Measurements from ENCODE around the gene COPB1.

Gene COPB1

DNA sequence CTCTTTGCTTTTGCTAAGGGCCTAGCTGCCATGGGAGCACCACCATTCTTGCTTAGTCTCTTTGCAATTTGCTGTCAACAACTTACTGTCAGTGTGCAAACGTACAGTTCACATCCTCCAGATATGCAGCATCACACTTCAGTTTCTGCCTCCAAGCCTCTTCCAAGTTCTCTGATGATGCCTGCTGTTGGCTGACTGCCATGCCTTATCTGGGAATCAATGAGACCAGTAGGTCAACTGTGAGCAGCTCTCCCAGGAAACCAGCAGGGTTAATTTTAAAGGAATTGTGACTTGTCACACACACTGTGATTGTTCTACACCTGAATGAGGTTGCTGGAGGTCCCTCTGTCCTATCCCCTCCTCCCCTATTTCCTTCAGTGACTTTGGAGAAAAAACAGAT lies 56.0 kb downstream of the COPB1 start:
- TF ChIP-seq, protein P1, sequence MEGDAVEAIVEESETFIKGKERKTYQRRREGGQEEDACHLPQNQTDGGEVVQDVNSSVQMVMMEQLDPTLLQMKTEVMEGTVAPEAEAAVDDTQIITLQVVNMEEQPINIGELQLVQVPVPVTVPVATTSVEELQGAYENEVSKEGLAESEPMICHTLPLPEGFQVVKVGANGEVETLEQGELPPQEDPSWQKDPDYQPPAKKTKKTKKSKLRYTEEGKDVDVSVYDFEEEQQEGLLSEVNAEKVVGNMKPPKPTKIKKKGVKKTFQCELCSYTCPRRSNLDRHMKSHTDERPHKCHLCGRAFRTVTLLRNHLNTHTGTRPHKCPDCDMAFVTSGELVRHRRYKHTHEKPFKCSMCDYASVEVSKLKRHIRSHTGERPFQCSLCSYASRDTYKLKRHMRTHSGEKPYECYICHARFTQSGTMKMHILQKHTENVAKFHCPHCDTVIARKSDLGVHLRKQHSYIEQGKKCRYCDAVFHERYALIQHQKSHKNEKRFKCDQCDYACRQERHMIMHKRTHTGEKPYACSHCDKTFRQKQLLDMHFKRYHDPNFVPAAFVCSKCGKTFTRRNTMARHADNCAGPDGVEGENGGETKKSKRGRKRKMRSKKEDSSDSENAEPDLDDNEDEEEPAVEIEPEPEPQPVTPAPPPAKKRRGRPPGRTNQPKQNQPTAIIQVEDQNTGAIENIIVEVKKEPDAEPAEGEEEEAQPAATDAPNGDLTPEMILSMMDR (conservative IDR thresholded peaks at IDR 0.05; ENCODE audit: low read depth, low read length) = no peak
- DNase-seq (ENCODE audit: low read depth) = peak; percentile 48
- no peak overlapping the region for H3K4me3 ChIP-seq (ENCODE audit: low read depth, low read length)

DNA sequence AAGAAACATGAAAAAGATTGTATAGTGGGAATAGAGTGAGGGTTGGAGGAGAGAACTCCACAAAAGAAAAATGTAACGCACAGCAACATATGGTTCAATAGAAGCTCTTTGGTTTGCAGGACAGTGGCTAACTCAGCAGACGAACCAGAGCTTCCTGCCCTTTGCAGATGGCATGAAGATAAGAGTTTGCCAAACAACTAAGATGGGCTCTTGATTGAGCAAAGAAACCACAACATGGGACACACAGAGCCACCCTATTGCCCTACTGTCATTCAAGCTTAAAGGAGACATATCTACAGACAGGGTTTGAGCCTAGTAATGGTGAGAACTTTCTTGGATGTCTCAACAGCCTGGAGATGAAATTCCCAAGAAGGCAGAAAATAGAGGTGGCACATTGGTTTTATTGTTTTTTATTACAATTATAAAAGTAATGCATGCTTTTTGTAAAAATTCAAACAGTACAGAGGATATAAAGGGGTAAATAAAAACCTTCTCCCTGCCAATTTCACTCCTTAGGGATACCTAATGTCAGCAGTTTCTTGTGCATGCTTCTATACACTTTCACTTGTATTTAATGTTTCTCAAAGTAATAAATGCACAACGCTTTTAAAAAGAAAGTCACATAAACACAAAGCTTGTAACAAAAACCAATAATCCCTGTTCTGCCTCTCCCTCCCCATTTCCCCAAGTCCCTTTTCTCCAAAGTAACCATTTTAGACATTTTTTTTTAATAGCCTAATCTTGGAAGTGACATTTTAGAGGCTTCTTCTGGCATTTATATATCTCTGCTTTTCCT lies 63.7 kb downstream of the COPB1 start:
- DNase-seq (ENCODE audit: low read depth) = no peak
- TF ChIP-seq, protein P1 (conservative IDR thresholded peaks at IDR 0.05; ENCODE audit: low read depth, low read length) = no peak
- no peak overlapping the region for H3K4me3 ChIP-seq (ENCODE audit: low read depth, low read length)

DNA sequence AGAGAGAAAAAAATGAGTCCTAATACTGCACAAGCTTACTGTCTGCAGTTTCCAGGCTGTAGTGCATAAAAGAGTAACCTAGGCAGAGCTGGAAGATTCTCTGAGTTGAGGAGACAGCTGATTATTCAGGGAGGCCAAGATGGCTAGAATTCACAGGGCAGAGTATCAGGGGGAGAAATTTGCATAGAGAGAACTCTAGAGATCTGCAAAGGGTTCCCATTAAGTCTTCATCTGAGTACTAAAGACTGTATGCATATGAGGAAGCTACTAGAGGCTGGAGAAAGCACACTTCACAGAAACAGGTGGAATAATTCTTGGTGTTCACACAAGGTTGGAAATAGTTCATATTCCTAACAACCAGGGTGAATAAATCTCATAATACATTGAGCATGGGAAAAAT lies 74.0 kb downstream of the COPB1 start:
- TF ChIP-seq, protein P1 (conservative IDR thresholded peaks at IDR 0.05; ENCODE audit: low read depth, low read length) = no peak
- DNase-seq (ENCODE audit: low read depth) = no peak
- H3K4me3 ChIP-seq (ENCODE audit: low read depth, low read length) = no peak overlapping the region

DNA sequence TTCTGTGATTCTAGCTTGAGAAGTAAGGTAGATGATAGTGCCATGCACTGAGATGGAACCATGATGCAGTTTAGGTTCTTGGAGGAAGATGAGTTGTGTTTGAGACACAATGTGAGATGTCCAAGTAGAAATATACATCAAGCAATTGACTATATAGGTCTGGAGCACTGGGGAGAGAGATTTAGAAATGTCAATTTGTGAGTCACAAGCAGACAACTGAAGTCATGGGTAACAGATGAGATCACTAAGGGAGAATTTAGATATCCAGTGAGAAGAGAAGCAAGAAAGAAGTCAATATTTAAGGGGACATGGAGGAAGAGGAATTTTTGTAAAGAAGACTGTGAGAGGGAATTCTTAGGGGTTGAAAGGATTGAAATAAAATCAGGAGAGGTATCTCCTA lies 75.5 kb downstream of the COPB1 start:
- TF ChIP-seq, protein P1 (conservative IDR thresholded peaks at IDR 0.05; ENCODE audit: low read depth, low read length) = no peak
- DNase-seq (ENCODE audit: low read depth) = peak; percentile 77

DNA sequence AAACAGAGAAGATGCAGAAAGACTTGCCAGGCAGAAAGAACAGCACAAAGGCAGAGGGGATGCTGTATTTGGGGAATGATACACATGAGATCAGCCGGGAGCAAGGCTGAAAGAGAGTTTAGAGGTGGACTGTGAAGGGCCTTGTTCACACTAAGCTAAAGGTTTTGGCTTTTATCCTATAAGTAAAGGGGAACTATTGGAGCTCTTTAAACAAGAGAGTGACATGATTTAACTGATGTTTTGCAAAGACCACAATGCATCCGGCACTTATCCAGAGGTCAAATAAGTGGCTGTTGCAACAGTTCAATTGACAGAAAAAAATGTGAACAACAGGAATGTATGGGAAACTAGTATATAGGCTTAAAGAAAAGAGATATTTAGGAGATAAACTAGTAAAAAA lies 76.0 kb downstream of the COPB1 start:
- no peak overlapping the region for H3K4me3 ChIP-seq (ENCODE audit: low read depth, low read length)
- peak; percentile 84 for DNase-seq (ENCODE audit: low read depth)
- TF ChIP-seq, protein P1 (conservative IDR thresholded peaks at IDR 0.05; ENCODE audit: low read depth, low read length) = no peak

More for the DNA sequence above, 75.5 kb downstream of the COPB1 start:
- no peak overlapping the region for H3K4me3 ChIP-seq (ENCODE audit: low read depth, low read length)

DNA sequence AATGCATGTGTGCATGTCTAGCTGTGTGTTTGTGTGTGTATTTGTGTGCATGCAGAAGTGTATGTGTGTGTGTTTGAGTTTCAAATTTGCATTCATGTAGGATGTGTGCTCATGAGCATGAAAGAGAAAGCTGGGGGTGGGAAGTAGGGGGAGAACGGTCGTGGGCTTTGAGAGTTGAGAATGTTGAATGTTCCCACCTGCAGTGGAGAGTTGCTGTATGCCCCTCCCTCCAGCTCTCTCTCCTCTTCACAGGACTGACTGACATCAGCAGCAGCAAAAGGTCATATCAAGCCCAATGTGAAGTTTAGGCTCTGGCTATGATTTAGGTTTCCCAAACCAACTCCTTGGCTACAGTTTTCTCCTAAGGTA lies 76.8 kb downstream of the COPB1 start:
- no peak overlapping the region for H3K4me3 ChIP-seq (ENCODE audit: low read depth, low read length)
- TF ChIP-seq, protein P1 (conservative IDR thresholded peaks at IDR 0.05; ENCODE audit: low read depth, low read length) = no peak
- peak; percentile 46 for DNase-seq (ENCODE audit: low read depth)

All from choroid plexus epithelial cell (primary cell).